IPS DF 19.7 (cell line): ENCODE results near the gene KIF27.
A peak's percentile ranks its signal among the peaks of the same experiment; 100 is the strongest.
"Not testable (repeated sequence)": the region's sequence is repeated elsewhere in the genome, so short reads cannot be mapped to it uniquely, and the experiment has no call there.

Experiments used
- DNase-seq: peaks from one replicate; pipeline ENCODE4 v3.0.0-alpha.2; 2013; ENCODE audit warnings: low read depth, low spot score

The KIF27 gene, protein sequence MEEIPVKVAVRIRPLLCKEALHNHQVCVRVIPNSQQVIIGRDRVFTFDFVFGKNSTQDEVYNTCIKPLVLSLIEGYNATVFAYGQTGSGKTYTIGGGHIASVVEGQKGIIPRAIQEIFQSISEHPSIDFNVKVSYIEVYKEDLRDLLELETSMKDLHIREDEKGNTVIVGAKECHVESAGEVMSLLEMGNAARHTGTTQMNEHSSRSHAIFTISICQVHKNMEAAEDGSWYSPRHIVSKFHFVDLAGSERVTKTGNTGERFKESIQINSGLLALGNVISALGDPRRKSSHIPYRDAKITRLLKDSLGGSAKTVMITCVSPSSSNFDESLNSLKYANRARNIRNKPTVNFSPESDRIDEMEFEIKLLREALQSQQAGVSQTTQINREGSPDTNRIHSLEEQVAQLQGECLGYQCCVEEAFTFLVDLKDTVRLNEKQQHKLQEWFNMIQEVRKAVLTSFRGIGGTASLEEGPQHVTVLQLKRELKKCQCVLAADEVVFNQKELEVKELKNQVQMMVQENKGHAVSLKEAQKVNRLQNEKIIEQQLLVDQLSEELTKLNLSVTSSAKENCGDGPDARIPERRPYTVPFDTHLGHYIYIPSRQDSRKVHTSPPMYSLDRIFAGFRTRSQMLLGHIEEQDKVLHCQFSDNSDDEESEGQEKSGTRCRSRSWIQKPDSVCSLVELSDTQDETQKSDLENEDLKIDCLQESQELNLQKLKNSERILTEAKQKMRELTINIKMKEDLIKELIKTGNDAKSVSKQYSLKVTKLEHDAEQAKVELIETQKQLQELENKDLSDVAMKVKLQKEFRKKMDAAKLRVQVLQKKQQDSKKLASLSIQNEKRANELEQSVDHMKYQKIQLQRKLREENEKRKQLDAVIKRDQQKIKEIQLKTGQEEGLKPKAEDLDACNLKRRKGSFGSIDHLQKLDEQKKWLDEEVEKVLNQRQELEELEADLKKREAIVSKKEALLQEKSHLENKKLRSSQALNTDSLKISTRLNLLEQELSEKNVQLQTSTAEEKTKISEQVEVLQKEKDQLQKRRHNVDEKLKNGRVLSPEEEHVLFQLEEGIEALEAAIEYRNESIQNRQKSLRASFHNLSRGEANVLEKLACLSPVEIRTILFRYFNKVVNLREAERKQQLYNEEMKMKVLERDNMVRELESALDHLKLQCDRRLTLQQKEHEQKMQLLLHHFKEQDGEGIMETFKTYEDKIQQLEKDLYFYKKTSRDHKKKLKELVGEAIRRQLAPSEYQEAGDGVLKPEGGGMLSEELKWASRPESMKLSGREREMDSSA (N-terminal part only)

GRCh38 chr9:83920927-83921707 lies at the start of gene KIF27:
Gene KIF27 (minus strand): TSS chr9:83921432. CDS start chr9:83915591, 5,841 bp downstream.
- DNase-seq: peak; percentile 61

- no peak for DNase-seq
Measured at GRCh38 chr9:83969602-83970001, 48.4 kb upstream of the KIF27 start.

GRCh38 chr9:83967073-83967472 lies 45.8 kb upstream of the KIF27 start:
- no peak for DNase-seq

GRCh38 chr9:83966209-83966582 lies 45.0 kb upstream of the KIF27 start:
- no peak for DNase-seq

DNA sequence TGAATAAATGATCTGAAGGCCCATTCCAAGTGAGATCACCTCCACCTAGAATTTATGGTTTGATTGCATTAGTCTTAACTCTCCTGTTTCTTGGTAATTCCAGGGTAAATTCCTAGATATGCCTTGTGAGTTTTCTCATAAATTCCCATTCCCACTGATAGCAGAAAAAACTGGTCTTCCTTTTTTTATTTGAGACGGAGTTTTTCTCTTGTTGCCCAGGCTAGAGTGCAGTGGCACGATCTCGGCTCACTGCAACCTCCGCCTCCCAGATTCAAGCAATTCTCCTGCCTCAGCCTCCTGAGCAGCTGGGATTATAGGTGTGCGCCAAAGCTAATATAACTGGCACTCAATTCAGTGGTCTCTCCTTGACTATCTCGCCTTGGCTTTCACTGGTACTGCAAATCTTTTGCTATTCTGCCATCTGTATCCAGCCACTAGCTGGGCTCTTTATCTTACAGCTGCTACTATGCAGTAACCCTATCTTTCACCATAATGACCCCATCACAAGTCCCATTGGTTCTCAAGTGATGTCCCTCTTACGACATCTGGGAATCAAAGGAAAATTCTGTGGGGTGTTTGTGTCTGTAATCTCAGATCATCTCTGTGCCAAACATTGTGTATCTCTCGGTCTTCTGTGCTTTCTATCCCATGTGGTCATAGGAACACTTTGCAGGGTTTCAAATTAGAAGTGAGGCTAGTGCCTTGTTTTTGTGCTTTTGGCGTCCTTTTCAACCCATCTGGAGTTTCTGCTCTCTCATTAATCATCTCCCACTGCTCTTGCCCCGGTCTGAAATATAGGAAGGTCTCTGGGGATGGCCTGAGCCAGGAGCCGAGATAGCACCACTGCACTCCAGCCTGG lies 44.3 kb upstream of the KIF27 start:
- no peak for DNase-seq

DNA sequence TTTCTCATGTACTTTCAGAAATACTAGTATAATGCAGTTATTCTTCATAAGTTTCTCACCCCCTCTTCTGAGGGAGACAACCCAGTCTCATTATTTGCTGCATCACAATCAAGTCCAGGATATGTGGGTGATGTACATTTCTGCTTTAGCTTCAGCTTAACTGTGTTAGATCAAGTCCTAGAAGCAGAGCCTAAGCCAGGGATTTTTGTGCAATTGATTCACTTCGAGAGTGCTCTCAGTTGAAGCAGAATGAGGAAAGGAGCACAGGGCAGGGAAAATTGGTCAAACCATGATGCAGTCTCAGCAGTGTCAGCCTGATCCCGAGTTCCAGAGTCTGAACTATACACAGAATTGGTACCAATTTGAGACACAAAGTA lies 43.7 kb upstream of the KIF27 start:
- no peak for DNase-seq

DNA sequence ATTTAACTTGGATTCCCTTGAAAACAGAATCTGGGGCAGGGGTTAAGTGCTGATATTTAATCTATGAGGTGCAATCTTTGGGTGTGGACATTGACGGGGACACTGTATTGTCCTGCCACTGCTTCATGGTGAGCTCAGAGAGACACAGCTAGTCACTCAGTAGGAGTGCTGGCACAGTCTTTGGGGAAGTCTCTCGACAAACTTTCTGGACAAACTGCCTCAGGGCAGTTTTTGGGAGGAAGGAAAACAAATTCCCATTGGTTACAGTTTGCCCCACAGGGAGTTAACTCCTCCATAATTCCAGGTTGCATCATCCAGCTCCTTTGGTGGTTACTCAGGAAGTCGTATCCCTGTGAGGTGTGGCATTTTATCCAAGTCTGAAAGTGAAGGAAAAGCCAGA lies 40.9 kb upstream of the KIF27 start:
- DNase-seq: no peak

- no peak for DNase-seq
Measured at GRCh38 chr9:83960991-83961390, 39.8 kb upstream of the KIF27 start.

GRCh38 chr9:83959061-83959460 lies 37.8 kb upstream of the KIF27 start:
- DNase-seq: no peak

DNA sequence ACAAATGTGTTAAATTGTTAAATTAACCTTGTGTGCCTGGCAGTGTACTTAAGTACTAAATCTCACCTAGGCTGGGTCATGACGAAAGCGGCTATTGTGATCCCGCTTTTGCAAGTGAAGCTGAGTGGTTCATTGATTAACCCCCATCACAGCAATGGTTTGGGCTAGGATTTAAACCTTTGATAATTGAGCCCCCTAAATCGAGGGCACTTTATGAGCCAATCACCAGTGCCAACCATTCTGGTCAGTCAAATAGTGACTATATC lies 35.9 kb upstream of the KIF27 start:
- DNase-seq: no peak

- DNase-seq: no peak
Measured at GRCh38 chr9:83956436-83957247, 35.4 kb upstream of the KIF27 start.

GRCh38 chr9:83956086-83956435 lies 34.8 kb upstream of the KIF27 start:
- DNase-seq: no peak

GRCh38 chr9:83948096-83948495 lies 26.9 kb upstream of the KIF27 start:
- not testable (repeated sequence) for DNase-seq

DNA sequence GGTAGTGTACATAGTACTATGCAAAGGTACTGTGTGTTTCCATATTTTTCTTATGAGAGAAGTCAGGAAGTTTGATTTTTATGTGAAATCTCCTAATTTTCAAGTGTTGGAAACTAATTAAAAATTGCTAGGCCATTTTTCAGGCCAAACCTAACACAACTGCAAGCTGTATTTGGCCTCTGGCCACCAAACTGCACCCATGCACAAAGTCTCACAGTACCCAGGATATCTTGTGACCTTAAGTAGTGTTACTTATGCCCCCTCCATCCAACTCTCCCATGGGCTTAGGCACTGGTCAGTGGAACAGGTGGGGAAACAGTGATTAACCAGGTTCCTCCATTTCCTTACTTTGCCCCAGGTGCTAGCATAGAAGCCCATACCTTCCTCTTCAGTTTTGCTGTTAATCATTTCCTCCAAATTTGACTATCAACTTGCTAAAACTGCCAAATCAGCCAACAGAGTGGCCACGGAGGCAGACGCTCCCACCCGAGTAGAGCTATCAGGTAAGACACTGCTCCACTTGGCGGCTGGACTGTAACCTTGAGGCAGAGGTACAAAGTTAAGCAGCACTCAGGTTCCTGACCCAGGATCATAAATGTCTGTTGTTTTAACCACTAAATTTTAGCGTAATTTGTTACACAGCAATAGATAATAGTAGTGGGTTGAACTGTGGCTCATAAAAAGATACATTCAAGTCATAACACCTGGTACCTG lies 19.5 kb upstream of the KIF27 start:
- no peak for DNase-seq

DNA sequence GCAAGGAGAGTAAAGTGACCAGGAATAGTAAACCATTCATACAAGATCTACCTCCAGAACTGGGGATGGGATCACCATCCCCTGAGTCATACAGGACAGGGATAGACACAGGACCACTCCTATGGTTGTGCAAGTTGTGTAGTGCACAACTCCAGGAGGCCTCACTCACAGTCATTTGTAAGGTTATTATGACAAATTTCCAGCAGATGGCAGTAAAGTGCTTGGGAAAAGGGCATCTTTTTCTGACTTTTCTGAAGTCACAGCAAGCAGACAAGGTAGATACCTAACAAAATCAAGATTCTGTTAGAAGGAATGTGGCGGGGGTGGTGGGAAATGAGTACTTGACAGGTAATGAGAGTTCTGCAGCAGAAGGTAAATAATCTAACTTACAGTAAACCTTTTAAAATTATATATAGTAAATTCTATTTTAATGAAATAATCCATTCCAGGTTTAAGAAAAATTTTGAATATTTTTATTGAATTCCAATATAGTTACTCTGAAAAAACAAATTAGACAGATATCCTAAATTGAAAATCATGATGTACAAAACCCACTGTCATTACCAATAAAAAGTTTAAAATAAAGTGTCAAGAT lies 16.7 kb upstream of the KIF27 start:
- DNase-seq: peak; percentile 59

GRCh38 chr9:83936523-83936922 lies 15.3 kb upstream of the KIF27 start:
- no peak for DNase-seq

DNA sequence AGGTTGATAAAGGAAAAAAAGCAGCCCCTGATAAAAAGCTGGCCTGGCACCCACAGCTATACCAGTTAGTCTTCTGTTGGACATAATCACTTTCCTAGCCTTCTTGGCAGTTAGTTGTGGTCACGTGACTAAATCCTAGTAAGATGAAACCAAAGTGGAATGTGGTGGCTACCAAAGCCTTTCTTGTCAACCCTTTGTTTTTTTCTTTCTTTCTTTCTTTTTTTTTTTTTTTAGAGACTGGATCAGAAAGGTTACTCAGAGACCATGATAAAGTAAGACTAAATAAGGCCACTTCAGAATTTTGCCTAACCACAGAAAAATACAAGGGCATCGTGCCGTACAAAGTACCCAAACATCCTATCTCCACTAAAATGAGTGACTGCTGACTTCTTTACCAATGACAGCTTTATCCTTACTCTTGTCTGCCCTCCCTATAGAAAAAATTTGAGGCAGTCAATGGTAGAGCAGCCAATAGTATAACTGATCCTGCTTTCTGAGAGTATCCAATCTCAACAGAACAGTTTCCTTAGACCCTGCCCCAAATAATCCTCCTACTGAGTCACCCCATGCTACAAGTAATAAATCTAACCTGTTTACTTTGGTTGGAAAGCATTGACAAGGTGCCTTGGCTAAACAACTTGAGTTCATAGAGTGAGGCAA lies 14.2 kb upstream of the KIF27 start:
- no peak for DNase-seq
